HEK293 (cell line): ENCODE results near the gene ZNF335.

Experiments
- CTCF ChIA-PET: fragments of 350-600 bp; formaldehyde crosslinking; extraction: SDS; loops from one replicate; lab custom pipeline; 2021; ENCODE audit warnings: antibody characterized with exemption; lab: Yijun Ruan, JAX
- POLR2A ChIA-PET: fragments of 300-600 bp; formaldehyde crosslinking; extraction: SDS; loops from one replicate; lab custom pipeline; 2020; ENCODE audit warnings: antibody characterized with exemption, inconsistent platforms; lab: Yijun Ruan, JAX
- H3K27ac ChIP-seq: fragments of 200-500 bp; sonication (Bioruptor generic); 2 replicates; pipeline ENCODE4 v1.5.1; 2014; ENCODE audit warnings: low read depth, low read length, control low read depth, inconsistent platforms; ENCODE audit errors: extremely low read depth
- H3K36me3 ChIP-seq, 2 experiments: fragments of 200-500 bp in 1 of 2; sonication (Bioruptor generic) in 1 of 2; 1 replicate in 1 of 2; 2 replicates in 1 of 2; pipeline ENCODE4 v1.5.1; 2014 to 2017; ENCODE audit warnings: inconsistent platforms in 2 of 2, low read length in 2 of 2; ENCODE audit not compliant: control insufficient read depth in 2 of 2, insufficient read depth in 1 of 2
- H3K4me1 ChIP-seq: fragments of 200-500 bp; sonication (Bioruptor generic); 2 replicates; pipeline ENCODE4 v1.5.1; 2014; ENCODE audit warnings: mild to moderate bottlenecking, low read length, inconsistent platforms; ENCODE audit not compliant: control insufficient read depth, insufficient read depth
- H3K4me3 ChIP-seq: 2 replicates; pipeline ENCODE4 v1.5.1; 2011; ENCODE audit warnings: low read depth, mild to moderate bottlenecking, control low read depth, low read length, moderate library complexity
- H3K9me3 ChIP-seq: fragments of 200-500 bp; sonication (Bioruptor generic); 2 replicates; pipeline ENCODE4 v1.5.1; 2014; ENCODE audit warnings: low read depth, low read length, inconsistent platforms; ENCODE audit not compliant: control insufficient read depth, insufficient read depth
- GLIS2 ChIP-seq: fragments of 450-650 bp; formaldehyde crosslinking; IDR thresholded peaks from 2 replicates; pipeline ENCODE4 v1.5.1; 2016; ENCODE audit warnings: missing biosample characterization, missing genetic modification characterization
- IKZF3 ChIP-seq: fragments of 450-650 bp; IDR thresholded peaks from 2 replicates; pipeline ENCODE4 v1.5.0; 2018; ENCODE audit warnings: missing biosample characterization, mild to moderate bottlenecking, missing genetic modification characterization, moderate library complexity
- KLF8 ChIP-seq: fragments of 450-650 bp; formaldehyde crosslinking; IDR thresholded peaks from 2 replicates; pipeline ENCODE4 v1.5.1; 2016; ENCODE audit warnings: missing biosample characterization, missing genetic modification characterization
- SCRT1 ChIP-seq: fragments of 450-650 bp; formaldehyde crosslinking; IDR thresholded peaks from 2 replicates; pipeline ENCODE4 v1.5.1; 2016; ENCODE audit warnings: missing biosample characterization, missing genetic modification characterization, borderline replicate concordance
- SETDB1 ChIP-seq: IDR thresholded peaks from one replicate; pipeline ENCODE4 v1.6.1; 2017; ENCODE audit warnings: mild to moderate bottlenecking, low read length, moderate library complexity, mixed read lengths; ENCODE audit not compliant: insufficient read length
- TRIM28 ChIP-seq: IDR thresholded peaks from 2 replicates; pipeline ENCODE4 v1.6.1; 2011; ENCODE audit warnings: low read length, control low read depth, borderline replicate concordance
- ZBTB20 ChIP-seq: fragments of 450-650 bp; formaldehyde crosslinking; IDR thresholded peaks from 2 replicates; pipeline ENCODE4 v1.5.1; 2016; ENCODE audit warnings: missing biosample characterization, missing genetic modification characterization
- ZFHX2 ChIP-seq: fragments of 450-650 bp; formaldehyde crosslinking; conservative IDR thresholded peaks from 2 replicates; pipeline ENCODE4 v1.5.1; 2016; ENCODE audit warnings: missing biosample characterization, missing genetic modification characterization
- ZNF169 ChIP-seq: fragments of 450-650 bp; formaldehyde crosslinking; IDR thresholded peaks from 2 replicates; pipeline ENCODE4 v1.5.1; 2016; ENCODE audit warnings: missing biosample characterization, missing genetic modification characterization
- ZNF175 ChIP-seq: fragments of 450-650 bp; formaldehyde crosslinking; IDR thresholded peaks from 2 replicates; pipeline ENCODE4 v1.5.1; 2016; ENCODE audit warnings: missing biosample characterization, missing genetic modification characterization
- ZNF239 ChIP-seq: fragments of 450-650 bp; formaldehyde crosslinking; IDR thresholded peaks from 2 replicates; pipeline ENCODE4 v1.5.1; 2016; ENCODE audit warnings: missing biosample characterization, missing genetic modification characterization
- ZNF426 ChIP-seq: fragments of 450-650 bp; formaldehyde crosslinking; IDR thresholded peaks from 2 replicates; pipeline ENCODE4 v1.5.1; 2017; ENCODE audit warnings: missing biosample characterization, missing genetic modification characterization, mild to moderate bottlenecking, inconsistent platforms, moderate library complexity
- ZNF529 ChIP-seq: fragments of 450-650 bp; formaldehyde crosslinking; IDR thresholded peaks from 2 replicates; pipeline ENCODE4 v1.5.1; 2017; ENCODE audit warnings: missing genetic modification characterization, missing biosample characterization; ENCODE audit not compliant: insufficient replicate concordance
- ZNF544 ChIP-seq: fragments of 450-650 bp; formaldehyde crosslinking; IDR thresholded peaks from 2 replicates; pipeline ENCODE4 v1.5.0; 2017; ENCODE audit warnings: missing biosample characterization, missing genetic modification characterization
- ZNF600 ChIP-seq: fragments of 450-650 bp; formaldehyde crosslinking; IDR thresholded peaks from 2 replicates; pipeline ENCODE4 v1.5.1; 2016; ENCODE audit warnings: missing biosample characterization, missing genetic modification characterization
- ZNF626 ChIP-seq: fragments of 450-650 bp; sonication (Bioruptor Pico); formaldehyde crosslinking; IDR thresholded peaks from 2 replicates; pipeline ENCODE4 v1.5.1; 2018; ENCODE audit warnings: missing biosample characterization, missing genetic modification characterization, inconsistent platforms
- ZNF837 ChIP-seq: fragments of 450-650 bp; formaldehyde crosslinking; IDR thresholded peaks from 2 replicates; pipeline ENCODE4 v1.5.1; 2016; ENCODE audit warnings: missing biosample characterization, missing genetic modification characterization
- TF ChIP-seq, protein P1 (sequence below): fragments of 450-650 bp; formaldehyde crosslinking; IDR thresholded peaks from 2 replicates; pipeline ENCODE4 v1.5.1; 2017; ENCODE audit warnings: missing biosample characterization, missing genetic modification characterization
- TF ChIP-seq, protein P2 (sequence below): fragments of 450-650 bp; formaldehyde crosslinking; IDR thresholded peaks from 2 replicates; pipeline ENCODE4 v1.5.0; 2017; ENCODE audit warnings: missing biosample characterization, missing genetic modification characterization, borderline replicate concordance
- TF ChIP-seq, protein P3 (sequence below): fragments of 450-650 bp; formaldehyde crosslinking; IDR thresholded peaks from 2 replicates; pipeline ENCODE4 v1.5.1; 2016; ENCODE audit warnings: missing biosample characterization, missing genetic modification characterization

The ZNF335 gene

DNA sequence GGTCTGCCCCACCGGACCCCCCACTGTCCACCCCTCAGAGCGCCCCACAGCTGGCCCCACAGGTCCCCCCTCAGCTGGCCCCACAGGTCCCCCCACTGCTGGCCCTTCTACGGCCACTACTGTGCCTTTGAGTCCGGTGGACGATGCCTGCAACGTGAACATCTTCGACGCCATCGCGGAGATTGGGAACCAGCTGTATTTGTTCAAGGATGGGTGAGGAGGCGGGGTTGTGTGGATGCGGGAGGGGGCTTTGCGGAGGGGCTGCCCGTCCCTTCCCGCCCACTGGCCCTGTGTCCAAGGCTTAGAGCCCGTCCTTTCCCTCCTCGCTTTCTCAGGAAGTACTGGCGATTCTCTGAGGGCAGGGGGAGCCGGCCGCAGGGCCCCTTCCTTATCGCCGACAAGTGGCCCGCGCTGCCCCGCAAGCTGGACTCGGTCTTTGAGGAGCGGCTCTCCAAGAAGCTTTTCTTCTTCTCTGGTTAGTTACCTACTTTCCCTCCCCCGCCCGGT is 41.4 kb upstream of the ZNF335 start:
- Histone ChIP-seq H3K36me3 (no peaks in the 10 kb centered on the region), H3K4me3 (no peak overlapping the region), H3K27ac (no peak overlapping the region), H3K9me3 (no peaks in the 10 kb centered on the region), H3K4me1 (no peaks in the 10 kb centered on the region)
- ChIA-PET CTCF (interaction anchor here (0.5 to 4.9 kb wide), 32 partner anchors 9 to 685 kb away, joined by 3 to 86 read pairs (median 6); no protein-coding TSS in a partner anchor), POLR2A (no interaction called here)
- TF ChIP-seq GLIS2 (tag by site-specific recombination): peak; percentile 29; the same call in 1 of the 2 replicates
- TF ChIP-seq, protein P1, sequence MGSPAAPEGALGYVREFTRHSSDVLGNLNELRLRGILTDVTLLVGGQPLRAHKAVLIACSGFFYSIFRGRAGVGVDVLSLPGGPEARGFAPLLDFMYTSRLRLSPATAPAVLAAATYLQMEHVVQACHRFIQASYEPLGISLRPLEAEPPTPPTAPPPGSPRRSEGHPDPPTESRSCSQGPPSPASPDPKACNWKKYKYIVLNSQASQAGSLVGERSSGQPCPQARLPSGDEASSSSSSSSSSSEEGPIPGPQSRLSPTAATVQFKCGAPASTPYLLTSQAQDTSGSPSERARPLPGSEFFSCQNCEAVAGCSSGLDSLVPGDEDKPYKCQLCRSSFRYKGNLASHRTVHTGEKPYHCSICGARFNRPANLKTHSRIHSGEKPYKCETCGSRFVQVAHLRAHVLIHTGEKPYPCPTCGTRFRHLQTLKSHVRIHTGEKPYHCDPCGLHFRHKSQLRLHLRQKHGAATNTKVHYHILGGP (tag by site-specific recombination): no peak

- Histone ChIP-seq H3K4me1 (no peaks in the 10 kb centered on the region), H3K27ac (no peak overlapping the region), H3K9me3 (no peaks in the 10 kb centered on the region), H3K36me3 (no peaks in the 10 kb centered on the region), H3K4me3 (no peak overlapping the region)
- TF ChIP-seq ZNF239 (tag by site-specific recombination) (no peak), SCRT1 (tag by site-specific recombination) (no peak), ZNF529 (tag by site-specific recombination) (no peak), ZNF600 (tag by site-specific recombination) (no peak), ZNF544 (tag by site-specific recombination) (no peak), ZNF837 (tag by site-specific recombination) (no peak), GLIS2 (tag by site-specific recombination) (no peak), IKZF3 (tag by site-specific recombination) (no peak)
- ChIA-PET CTCF (interaction anchor here (0.6 to 4.9 kb wide), 24 partner anchors 9 to 685 kb away, joined by 3 to 86 read pairs (median 7); no protein-coding TSS in a partner anchor), POLR2A (no interaction called here)
Observed at GRCh38 chr20:46012921-46013320, 40.9 kb upstream of the ZNF335 start.

GRCh38 chr20:46011631-46012482 is 39.9 kb upstream of the ZNF335 start:
- CTCF ChIA-PET: interaction anchor here (0.6 to 4.9 kb wide), 20 partner anchors 13 to 663 kb away, joined by 3 to 86 read pairs (median 4); no protein-coding TSS in a partner anchor
- Histone ChIP-seq H3K4me1 (no peaks in the 10 kb centered on the region), H3K4me3 (no peak overlapping the region), H3K36me3 (no peaks in the 10 kb centered on the region), H3K9me3 (no peaks in the 10 kb centered on the region), H3K27ac (no peak overlapping the region)
- POLR2A ChIA-PET: no interaction called here
- TF ChIP-seq, protein P2, sequence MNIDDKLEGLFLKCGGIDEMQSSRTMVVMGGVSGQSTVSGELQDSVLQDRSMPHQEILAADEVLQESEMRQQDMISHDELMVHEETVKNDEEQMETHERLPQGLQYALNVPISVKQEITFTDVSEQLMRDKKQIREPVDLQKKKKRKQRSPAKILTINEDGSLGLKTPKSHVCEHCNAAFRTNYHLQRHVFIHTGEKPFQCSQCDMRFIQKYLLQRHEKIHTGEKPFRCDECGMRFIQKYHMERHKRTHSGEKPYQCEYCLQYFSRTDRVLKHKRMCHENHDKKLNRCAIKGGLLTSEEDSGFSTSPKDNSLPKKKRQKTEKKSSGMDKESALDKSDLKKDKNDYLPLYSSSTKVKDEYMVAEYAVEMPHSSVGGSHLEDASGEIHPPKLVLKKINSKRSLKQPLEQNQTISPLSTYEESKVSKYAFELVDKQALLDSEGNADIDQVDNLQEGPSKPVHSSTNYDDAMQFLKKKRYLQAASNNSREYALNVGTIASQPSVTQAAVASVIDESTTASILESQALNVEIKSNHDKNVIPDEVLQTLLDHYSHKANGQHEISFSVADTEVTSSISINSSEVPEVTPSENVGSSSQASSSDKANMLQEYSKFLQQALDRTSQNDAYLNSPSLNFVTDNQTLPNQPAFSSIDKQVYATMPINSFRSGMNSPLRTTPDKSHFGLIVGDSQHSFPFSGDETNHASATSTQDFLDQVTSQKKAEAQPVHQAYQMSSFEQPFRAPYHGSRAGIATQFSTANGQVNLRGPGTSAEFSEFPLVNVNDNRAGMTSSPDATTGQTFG (tag by site-specific recombination): no peak
- TF ChIP-seq TRIM28 (no peak), ZNF169 (tag by site-specific recombination) (no peak), ZNF626 (no peak), ZNF837 (tag by site-specific recombination) (no peak), ZNF426 (tag by site-specific recombination) (no peak), ZNF175 (no peak), KLF8 (tag by site-specific recombination) (0 out of 2 replicates have a peak, but pooled peaks have one; percentile 51), ZBTB20 (tag by site-specific recombination) (no peak), ZFHX2 (tag by site-specific recombination) (peak; percentile 41; the same call in 1 of the 2 replicates), SETDB1 (no peak)
- TF ChIP-seq, protein P3, sequence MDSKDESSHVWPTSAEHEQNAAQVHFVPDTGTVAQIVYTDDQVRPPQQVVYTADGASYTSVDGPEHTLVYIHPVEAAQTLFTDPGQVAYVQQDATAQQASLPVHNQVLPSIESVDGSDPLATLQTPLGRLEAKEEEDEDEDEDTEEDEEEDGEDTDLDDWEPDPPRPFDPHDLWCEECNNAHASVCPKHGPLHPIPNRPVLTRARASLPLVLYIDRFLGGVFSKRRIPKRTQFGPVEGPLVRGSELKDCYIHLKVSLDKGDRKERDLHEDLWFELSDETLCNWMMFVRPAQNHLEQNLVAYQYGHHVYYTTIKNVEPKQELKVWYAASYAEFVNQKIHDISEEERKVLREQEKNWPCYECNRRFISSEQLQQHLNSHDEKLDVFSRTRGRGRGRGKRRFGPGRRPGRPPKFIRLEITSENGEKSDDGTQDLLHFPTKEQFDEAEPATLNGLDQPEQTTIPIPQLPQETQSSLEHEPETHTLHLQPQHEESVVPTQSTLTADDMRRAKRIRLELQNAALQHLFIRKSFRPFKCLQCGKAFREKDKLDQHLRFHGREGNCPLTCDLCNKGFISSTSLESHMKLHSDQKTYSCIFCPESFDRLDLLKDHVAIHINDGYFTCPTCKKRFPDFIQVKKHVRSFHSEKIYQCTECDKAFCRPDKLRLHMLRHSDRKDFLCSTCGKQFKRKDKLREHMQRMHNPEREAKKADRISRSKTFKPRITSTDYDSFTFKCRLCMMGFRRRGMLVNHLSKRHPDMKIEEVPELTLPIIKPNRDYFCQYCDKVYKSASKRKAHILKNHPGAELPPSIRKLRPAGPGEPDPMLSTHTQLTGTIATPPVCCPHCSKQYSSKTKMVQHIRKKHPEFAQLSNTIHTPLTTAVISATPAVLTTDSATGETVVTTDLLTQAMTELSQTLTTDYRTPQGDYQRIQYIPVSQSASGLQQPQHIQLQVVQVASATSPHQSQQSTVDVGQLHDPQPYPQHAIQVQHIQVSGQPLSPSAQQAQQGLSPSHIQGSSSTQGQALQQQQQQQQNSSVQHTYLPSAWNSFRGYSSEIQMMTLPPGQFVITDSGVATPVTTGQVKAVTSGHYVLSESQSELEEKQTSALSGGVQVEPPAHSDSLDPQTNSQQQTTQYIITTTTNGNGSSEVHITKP: peak; percentile 34; the same call in 1 of the 2 replicates
